Transverse colon (tissue), 4 donors: ENCODE data around the gene SPACDR.

Source experiments
- CTCF ChIP-seq, 5 experiments: fragments of 200-600 bp in 3 of 5; fragments of 450-650 bp in 2 of 5; sonication (generic) in 3 of 5; IDR thresholded peaks; 1 replicate in 2 of 5; 2 replicates in 3 of 5; pipeline ENCODE4 v1.5.1; 2016 to 2017; ENCODE audit warnings: antibody characterized with exemption in 5 of 5, inconsistent platforms in 3 of 5, mild to moderate bottlenecking in 2 of 5, moderate library complexity in 1 of 5
- EP300 ChIP-seq: sonication (generic); formaldehyde crosslinking; IDR thresholded peaks from one replicate; pipeline ENCODE4 v1.6.1; 2017; ENCODE audit warnings: antibody characterized with exemption, low read depth
- POLR2A ChIP-seq: fragments of 450-650 bp; IDR thresholded peaks from one replicate; pipeline ENCODE4 v1.6.1; 2016; ENCODE audit warnings: antibody characterized with exemption, mild to moderate bottlenecking, moderate library complexity
- POLR2AphosphoS5 ChIP-seq, 3 donors: sonication (generic); formaldehyde crosslinking; IDR thresholded peaks; one replicate each; pipeline ENCODE4 v1.6.1; 2016; ENCODE audit warnings: antibody characterized with exemption in 3 of 3

- TF ChIP-seq CTCF (IDR thresholded peaks at IDR 0.05) (peak; percentile 57 to 64 (median 59)), POLR2A (no peak), EP300 (no peak), POLR2AphosphoS5 (IDR thresholded peaks at IDR 0.05) (peak in 2 of 3 donors; percentile 48 to 59)
Observed at GRCh38 chr7:100465702-100466311, 1.7 kb upstream of the SPACDR start.
